Glutamatergic neuron (in vitro differentiated cells): ENCODE data around the gene TBX1. TPM values are rescaled to one million over a fixed set of nuclear protein-coding genes. Genes with fewer than 3 reads are reported as not detected.

Source experiments
- DNase-seq: peaks from one replicate; pipeline ENCODE4 v3.0.0; 2022
- H3K27ac Mint-ChIP-seq: one replicate; pipeline ENCODE4 v1.8.0; 2020; ENCODE audit warnings: mild to moderate bottlenecking, mixed read lengths, inconsistent platforms; ENCODE audit not compliant: unreplicated experiment
- H3K27me3 Mint-ChIP-seq: one replicate; pipeline ENCODE4 v1.8.0; 2020; ENCODE audit warnings: mild to moderate bottlenecking, moderate library complexity, mixed read lengths, inconsistent platforms; ENCODE audit not compliant: unreplicated experiment
- H3K36me3 Mint-ChIP-seq: one replicate; pipeline ENCODE4 v1.8.0; 2020; ENCODE audit warnings: mild to moderate bottlenecking, mixed read lengths, inconsistent platforms; ENCODE audit not compliant: unreplicated experiment
- H3K4me1 Mint-ChIP-seq: one replicate; pipeline ENCODE4 v1.8.0; 2020; ENCODE audit warnings: mild to moderate bottlenecking, low read depth, mixed read lengths, inconsistent platforms; ENCODE audit not compliant: unreplicated experiment
- H3K4me3 Mint-ChIP-seq: one replicate; pipeline ENCODE4 v1.8.0; 2020; ENCODE audit warnings: mild to moderate bottlenecking, mixed read lengths, inconsistent platforms; ENCODE audit not compliant: unreplicated experiment
- H3K9me3 Mint-ChIP-seq: one replicate; pipeline ENCODE4 v1.8.0; 2020; ENCODE audit warnings: mild to moderate bottlenecking, moderate library complexity, mixed read lengths, inconsistent platforms; ENCODE audit not compliant: unreplicated experiment
- CTCF ChIP-seq: fragments of 200-600 bp; sonication (generic); IDR thresholded peaks from one replicate; pipeline ENCODE4 v1.5.0; 2021; ENCODE audit not compliant: partially characterized antibody, unreplicated experiment
- total RNA-seq: library from RNA; stranded (reverse); fragmentation: NEBNext Ultra II Directional; extraction: Animal tissue kit (Norgen Biotek cat#: 25700); gene quantifications from one replicate; pipeline ENCODE4 v1.2.1, GENCODE V29; 2021; ENCODE audit not compliant: unreplicated experiment

Gene TBX1
- total RNA-seq, 1 donor from 2014 or later, result 2.4 TPM

DNA sequence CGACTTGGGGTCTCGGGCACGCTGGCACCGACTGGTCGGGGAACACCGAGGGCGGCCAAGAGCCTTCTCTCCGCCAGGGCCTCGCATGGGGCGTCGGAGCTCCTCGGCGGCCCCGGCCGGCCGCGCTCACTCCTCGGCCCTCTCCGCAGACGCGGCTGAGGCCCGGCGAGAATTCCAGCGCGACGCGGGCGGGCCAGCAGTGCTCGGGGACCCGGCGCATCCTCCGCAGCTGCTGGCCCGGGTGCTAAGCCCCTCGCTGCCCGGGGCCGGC lies 5.6 kb downstream of the TBX1 start:
- Mint-ChIP-seq H3K4me1 (peaks cover 3% of the 10 kb centered on the region), H3K36me3 (no peaks in the 10 kb centered on the region), H3K27me3 (peaks cover 16% of the 10 kb centered on the region), H3K9me3 (peaks cover 4% of the 10 kb centered on the region), H3K4me3 (no peak overlapping the region), H3K27ac (no peak overlapping the region)
- no peak for TF ChIP-seq CTCF
- no peak for DNase-seq

DNA sequence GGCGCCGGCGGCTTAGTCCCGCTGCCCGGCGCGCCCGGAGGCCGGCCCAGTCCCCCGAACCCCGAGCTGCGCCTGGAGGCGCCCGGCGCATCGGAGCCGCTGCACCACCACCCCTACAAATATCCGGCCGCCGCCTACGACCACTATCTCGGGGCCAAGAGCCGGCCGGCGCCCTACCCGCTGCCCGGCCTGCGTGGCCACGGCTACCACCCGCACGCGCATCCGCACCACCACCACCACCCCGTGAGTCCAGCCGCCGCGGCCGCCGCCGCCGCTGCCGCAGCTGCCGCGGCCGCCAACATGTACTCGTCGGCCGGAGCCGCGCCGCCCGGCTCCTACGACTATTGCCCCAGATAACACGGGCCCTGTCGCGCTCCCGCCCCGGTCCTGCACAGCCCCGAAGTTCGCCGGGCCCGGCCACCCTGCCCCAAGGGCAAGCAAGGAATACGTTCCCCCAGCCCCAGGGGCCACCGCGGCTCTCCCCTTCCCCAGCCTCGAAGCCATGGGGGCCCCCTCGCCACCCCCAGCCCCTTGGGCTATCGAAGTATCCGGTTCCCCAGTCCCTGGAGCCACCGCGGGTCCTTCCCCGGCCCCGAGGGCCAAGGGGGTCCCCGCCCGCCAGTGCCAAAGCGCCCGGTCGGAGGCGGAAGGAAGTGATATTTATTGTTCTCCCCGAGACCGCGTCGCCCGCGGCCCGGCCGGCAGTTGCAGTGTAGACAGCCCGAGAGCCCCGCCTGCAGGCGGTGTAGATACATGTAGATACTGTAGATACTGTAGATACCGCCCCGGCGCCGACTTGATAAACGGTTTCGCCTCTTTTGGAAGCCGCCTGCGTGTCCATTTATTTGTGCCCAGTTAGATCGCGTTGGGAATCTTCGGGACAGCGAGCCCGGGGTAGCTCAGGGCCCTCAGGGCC lies 6.2 kb downstream of the TBX1 start:
- Mint-ChIP-seq H3K27me3 (peaks cover 13% of the 10 kb centered on the region), H3K9me3 (peaks cover 5% of the 10 kb centered on the region), H3K4me1 (no peaks in the 10 kb centered on the region), H3K4me3 (no peak overlapping the region), H3K36me3 (peaks cover 2% of the 10 kb centered on the region), H3K27ac (no peak overlapping the region)
- no peak for TF ChIP-seq CTCF
- DNase-seq, result peak; percentile 33

- Mint-ChIP-seq H3K27ac (no peak overlapping the region), H3K9me3 (peaks cover 5% of the 10 kb centered on the region), H3K36me3 (peaks cover 5% of the 10 kb centered on the region), H3K4me1 (no peaks in the 10 kb centered on the region), H3K4me3 (no peak overlapping the region), H3K27me3 (peaks cover 16% of the 10 kb centered on the region)
- TF ChIP-seq CTCF, result no peak
- DNase-seq, result peak; percentile 31
These were observed 7.1 kb downstream of the TBX1 start for GRCh38 chr22:19767427-19768341.

- peaks cover 1% of the 10 kb centered on the region for H3K4me1 Mint-ChIP-seq
- no peak overlapping the region for H3K27ac Mint-ChIP-seq
- H3K36me3 Mint-ChIP-seq, result peaks cover 5% of the 10 kb centered on the region
- peaks cover 7% of the 10 kb centered on the region for H3K9me3 Mint-ChIP-seq
- peaks cover 16% of the 10 kb centered on the region for H3K27me3 Mint-ChIP-seq
- H3K4me3 Mint-ChIP-seq, result no peak overlapping the region
- DNase-seq, result peak; percentile 10
- TF ChIP-seq CTCF, result no peak
These were observed 8.8 kb downstream of the TBX1 start for GRCh38 chr22:19769393-19769715.
